NK-92 treated with Interleukin-12 subunit alpha and Interleukin-12 subunit beta, amount 100 ng/mL, for 24 hours (cell line): ENCODE measurements around the gene GNB4.

Source experiments
- DNase-seq: peaks from one replicate; lab custom pipeline; 2025; lab: John Stamatoyannopoulos, UW

GNB4 gene

GRCh38 chr3:179451265-179452175 is at the start of gene GNB4:
GNB4 (minus strand) TSS chr3:179451470; CDS start chr3:179426200, 25,270 bp downstream.
- DNase-seq: no peak

- DNase-seq: no peak
These were observed 44.2 kb upstream of the GNB4 start for GRCh38 chr3:179495483-179495882.

- DNase-seq: no peak
These were observed 42.0 kb upstream of the GNB4 start for GRCh38 chr3:179493260-179493659.

GRCh38 chr3:179488213-179488612 is 36.9 kb upstream of the GNB4 start:
- DNase-seq: no peak

- no peak for DNase-seq
These were observed 35.5 kb upstream of the GNB4 start for GRCh38 chr3:179486806-179487205.

GRCh38 chr3:179482857-179483256 is 31.6 kb upstream of the GNB4 start:
- no peak for DNase-seq

- no peak for DNase-seq
These were observed 24.9 kb upstream of the GNB4 start for GRCh38 chr3:179476215-179476614.

GRCh38 chr3:179474480-179474879 is 23.2 kb upstream of the GNB4 start:
- no peak for DNase-seq

- DNase-seq: no peak
These were observed 22.3 kb upstream of the GNB4 start for GRCh38 chr3:179473565-179473964.

GRCh38 chr3:179464323-179465092 is 13.2 kb upstream of the GNB4 start:
- DNase-seq: no peak

- DNase-seq: no peak
These were observed 12.0 kb upstream of the GNB4 start for GRCh38 chr3:179463319-179463718.

- no peak for DNase-seq
These were observed 9.0 kb upstream of the GNB4 start for GRCh38 chr3:179460260-179460659.

GRCh38 chr3:179455954-179456353 is 4.7 kb upstream of the GNB4 start:
- no peak for DNase-seq

- DNase-seq: no peak
These were observed 3.6 kb upstream of the GNB4 start for GRCh38 chr3:179454887-179455286.

GRCh38 chr3:179453967-179454366 is 2.7 kb upstream of the GNB4 start:
- no peak for DNase-seq

GRCh38 chr3:179452872-179453271 is 1.6 kb upstream of the GNB4 start:
- no peak for DNase-seq

- no peak for DNase-seq
These were observed 900 bp upstream of the GNB4 start for GRCh38 chr3:179452176-179452564.

GRCh38 chr3:179450901-179451264 is 387 bp downstream of the GNB4 start:
- no peak for DNase-seq

- no peak for DNase-seq
These were observed 989 bp downstream of the GNB4 start for GRCh38 chr3:179450261-179450701.

- DNase-seq: no peak
These were observed 1.6 kb downstream of the GNB4 start for GRCh38 chr3:179449636-179450035.

GRCh38 chr3:179447251-179447650 is 4.0 kb downstream of the GNB4 start:
- DNase-seq: no peak

- DNase-seq: no peak
These were observed 4.8 kb downstream of the GNB4 start for GRCh38 chr3:179446501-179446900.

- DNase-seq: peak; percentile 2
These were observed 12.4 kb downstream of the GNB4 start for GRCh38 chr3:179438841-179439240.
